Uterus (tissue), 2 donors: ENCODE data around the gene MT1F.

ENCODE experiments used
- CTCF ChIP-seq, 4 experiments: fragments of 200-600 bp in 2 of 4; fragments of 450-650 bp in 2 of 4; sonication (generic) in 2 of 4; IDR thresholded peaks; one replicate each; pipeline ENCODE4 v1.5.1; 2016 to 2019; ENCODE audit warnings: antibody characterized with exemption in 4 of 4, mild to moderate bottlenecking in 2 of 4, moderate library complexity in 1 of 4
- POLR2A ChIP-seq, 2 donors: fragments of 450-650 bp; IDR thresholded peaks; one replicate each; pipeline ENCODE4 v1.6.1; 2016; ENCODE audit warnings: antibody characterized with exemption in 2 of 2, mild to moderate bottlenecking in 1 of 2, moderate library complexity in 1 of 2

- TF ChIP-seq POLR2A (IDR thresholded peaks at IDR 0.05): no peak
- TF ChIP-seq CTCF (IDR thresholded peaks at IDR 0.05): no peak
Observed at GRCh38 chr16:56631197-56631596, 26.6 kb upstream of the MT1F start.
